Kidney (tissue), 14 donors: Measurements from ENCODE around the gene WBP2. TPM values are rescaled to one million over a fixed set of nuclear protein-coding genes. Genes with fewer than 3 reads are reported as not detected.

Source experiments
- DNase-seq, 5 donors: peaks; one replicate each; pipeline ENCODE4 v3.0.0-alpha.2; 2013 to 2020
- FAIRE-seq: peaks from 2 replicates; lab custom pipeline; 2012; peaks lifted over from hg19 to GRCh38; lab: Jason Lieb, UNC
- H3K27ac ChIP-seq, 2 donors: one replicate each; pipeline ENCODE4 v1.7.0; 2013; ENCODE audit warnings: low read depth in 2 of 2, low read length in 2 of 2, inconsistent platforms in 1 of 2
- H3K27me3 ChIP-seq: one replicate; pipeline ENCODE4 v1.7.1; 2013; ENCODE audit warnings: low read length, inconsistent platforms; ENCODE audit not compliant: control insufficient read depth, insufficient read depth
- H3K36me3 ChIP-seq, 3 donors: one replicate each; pipeline versions ENCODE4 v1.7.0 to v1.7.1; 2013; ENCODE audit warnings: low read length in 3 of 3, control low read depth in 1 of 3, inconsistent platforms in 1 of 3; ENCODE audit not compliant: insufficient read depth in 3 of 3, control insufficient read depth in 2 of 3
- H3K4me1 ChIP-seq, 3 donors: one replicate each; pipeline versions ENCODE4 v1.7.0 to v1.7.1; 2013; ENCODE audit warnings: low read length in 3 of 3, inconsistent platforms in 1 of 3, low read depth in 1 of 3; ENCODE audit not compliant: control insufficient read depth in 2 of 3, insufficient read depth in 2 of 3
- H3K4me3 ChIP-seq, 3 donors: one replicate each; pipeline versions ENCODE4 v1.7.0 to v1.8.1; 2013; ENCODE audit warnings: low read length in 3 of 3, control low read depth in 1 of 3, inconsistent platforms in 1 of 3
- H3K9ac ChIP-seq, 3 donors: one replicate each; pipeline versions ENCODE4 v1.7.0 to v1.7.1; 2013; ENCODE audit warnings: low read length in 3 of 3, control low read depth in 1 of 3, inconsistent platforms in 1 of 3
- H3K9me3 ChIP-seq, 3 donors: one replicate each; pipeline versions ENCODE4 v1.7.0 to v1.7.1; 2013; ENCODE audit warnings: low read length in 3 of 3, control low read depth in 1 of 3, inconsistent platforms in 1 of 3; ENCODE audit not compliant: control insufficient read depth in 2 of 3, insufficient read depth in 1 of 3
- CTCF ChIP-seq: IDR thresholded peaks from 3 replicates; pipeline ENCODE4 v1.5.1; 2012; ENCODE audit warnings: mild to moderate bottlenecking, moderate library complexity, borderline replicate concordance; ENCODE audit not compliant: insufficient read depth; ENCODE audit errors: extremely low read depth
- intact Hi-C: fragments of 100-400 bp; cut with DNase I; formaldehyde crosslinking; loops from one replicate; pipeline ENCODE4 v1.11.1; 2022
- polyA plus RNA-seq: library from polyadenylated mRNA; stranded (reverse); fragments of 350-450 nt; fragmentation: Illumina TruSeq; extraction: RNeasy Lipid Tissue Mini Kit (QIAGEN cat#74804); gene quantifications from one replicate; pipeline ENCODE4 v1.2.3, GENCODE V29; 2014; ENCODE audit warnings: low read depth, low replicate concordance; ENCODE audit not compliant: insufficient read depth
- total RNA-seq: library from RNA; stranded (reverse); fragmentation: NEBNext Ultra II Directional; extraction: Animal tissue kit (Norgen Biotek cat#: 25700); gene quantifications from one replicate; pipeline ENCODE4 v1.2.1, GENCODE V29; 2021
- donor health status: control.
- donor health status: control.
- donor health status: control.
- donor health status: control.
- donor health status: control.
- donor health status: DM: yes; HTN: yes; CAD: no.
- donor health status: Normal renal cell carcinoma (clear cell type).

The WBP2 gene
- total and polyA plus RNA-seq, 2 donors from 2014 or later: 135 to 151 TPM

GRCh38 chr17:75848523-75849278, 6.4 kb downstream of the WBP2 start:
- Histone ChIP-seq H3K9me3 (no peaks in the 10 kb centered on the region), H3K4me3 (no peak overlapping the region), H3K27ac (peak overlapping the region; percentile 51 to 71), H3K27me3 (no peaks in the 10 kb centered on the region), H3K36me3 (peaks cover 6 to 53% (median 36%) of the 10 kb centered on the region in 3 donors), H3K9ac (peak overlapping the region in 1 of 3 donors; percentile 12), H3K4me1 (peaks cover 0 to 41% (median 16%) of the 10 kb centered on the region in 3 donors)
- TF ChIP-seq CTCF: peak; percentile 45
- intact Hi-C loops: no loop called here
- FAIRE-seq: no peak
- peak; percentile 67 to 87 (median 77) for DNase-seq

GRCh38 chr17:75847614-75848522, 7.3 kb downstream of the WBP2 start:
- FAIRE-seq (no peak), DNase-seq (peak in 2 of 5 donors; percentile 40 to 73)
- Histone ChIP-seq H3K9ac (peak overlapping the region in 1 of 3 donors; percentile 12), H3K27me3 (no peaks in the 10 kb centered on the region), H3K9me3 (no peaks in the 10 kb centered on the region), H3K4me1 (peaks cover 0 to 37% (median 16%) of the 10 kb centered on the region in 3 donors), H3K36me3 (peaks cover 6 to 53% (median 36%) of the 10 kb centered on the region in 3 donors), H3K4me3 (no peak overlapping the region), H3K27ac (peak overlapping the region; percentile 51 to 71)
- no peak for TF ChIP-seq CTCF
- intact Hi-C loops: no loop called here

DNA sequence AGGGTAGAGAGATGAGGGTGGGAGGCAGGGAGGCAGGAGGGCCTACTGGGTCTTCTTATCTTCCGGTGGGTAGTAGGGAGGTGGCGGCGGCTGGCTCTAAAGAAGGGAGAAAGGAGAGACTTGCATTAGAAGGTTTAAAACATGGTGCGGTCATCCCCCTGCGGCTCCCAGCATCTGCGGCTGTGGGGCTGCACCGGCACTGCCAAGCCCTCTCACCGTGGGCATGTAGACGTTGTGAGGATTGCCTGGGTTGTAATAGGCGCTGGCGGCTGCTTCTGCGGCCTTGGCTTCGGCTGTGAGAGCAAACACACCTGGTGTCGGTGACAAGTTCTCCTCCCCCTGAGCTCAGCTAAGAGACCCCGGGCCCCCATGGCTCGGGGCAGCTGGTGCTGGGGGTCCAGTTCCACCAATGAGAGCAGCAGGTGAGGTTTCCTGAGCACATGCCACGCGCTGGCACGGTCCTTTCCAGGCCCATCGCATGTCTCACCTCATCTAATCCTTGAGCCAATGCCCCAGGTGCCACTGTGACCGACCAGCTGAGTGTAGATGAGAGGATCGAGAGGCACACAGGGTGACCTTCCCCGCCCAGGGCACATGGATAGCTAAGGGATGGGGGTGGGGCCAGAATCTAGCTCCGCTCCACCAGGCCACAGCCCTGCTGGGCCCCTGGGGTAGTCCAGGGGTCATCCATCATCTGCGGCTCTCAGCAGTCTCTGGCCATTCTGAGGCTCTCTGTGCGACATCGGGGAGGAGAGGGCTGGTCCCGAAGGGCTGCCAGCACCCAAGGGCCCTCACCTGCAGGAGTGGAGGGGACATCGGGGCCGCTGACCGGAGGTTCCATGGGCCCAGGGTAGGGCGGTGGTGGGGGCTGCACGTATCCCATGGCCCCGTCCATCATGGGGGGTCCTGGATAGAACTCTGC, 8.2 kb downstream of the WBP2 start:
- Histone ChIP-seq H3K9ac (no peak overlapping the region), H3K4me1 (peaks cover 0 to 37% (median 16%) of the 10 kb centered on the region in 3 donors), H3K27ac (no peak overlapping the region), H3K9me3 (no peaks in the 10 kb centered on the region), H3K27me3 (no peaks in the 10 kb centered on the region), H3K36me3 (peaks cover 6 to 53% (median 36%) of the 10 kb centered on the region in 3 donors), H3K4me3 (no peak overlapping the region)
- DNase-seq: peak in 4 of 5 donors; percentile 51 to 73 (median 68)
- no peak for TF ChIP-seq CTCF
- intact Hi-C loops: no loop called here
- FAIRE-seq: no peak
